H1 (cell line): ENCODE data around the gene GPRIN3. TPM values are rescaled to one million over a fixed set of nuclear protein-coding genes. Genes with fewer than 3 reads are reported as not detected.

Experiments used
- CTCF ChIA-PET: fragments of 300-600 bp; sonication (Branson Sonifier 250); formaldehyde crosslinking; loops from one replicate; lab custom pipeline; 2021; ENCODE audit not compliant: partially characterized antibody; lab: Charles Lee
- POLR2A ChIA-PET: fragments of 300-600 bp; sonication (Branson Sonifier 250); formaldehyde crosslinking; loops from one replicate; lab custom pipeline; 2021; ENCODE audit warnings: inconsistent platforms; ENCODE audit not compliant: partially characterized antibody; lab: Charles Lee
- DNase-seq, 2 experiments: peaks; one replicate each; pipeline versions ENCODE4 v3.0.0 to v3.0.0-alpha.2; 2010 to 2022; ENCODE audit warnings: low spot score in 2 of 2, low read depth in 1 of 2, mixed read lengths in 1 of 2
- FAIRE-seq: peaks from 2 replicates; lab custom pipeline; 2011; peaks lifted over from hg19 to GRCh38; lab: Jason Lieb, UNC
- H2AFZ ChIP-seq: 2 replicates; pipeline ENCODE4 v1.8.1; 2012; ENCODE audit warnings: low read length, inconsistent platforms
- H2AK5ac ChIP-seq: 2 replicates; pipeline ENCODE4 v1.6.1; 2013; ENCODE audit warnings: low read depth, low read length
- H2BK120ac ChIP-seq: replicated peaks from 2 replicates; pipeline ENCODE3; 2013; ENCODE audit warnings: low read depth, low read length, inconsistent platforms
- H2BK12ac ChIP-seq: 2 replicates; pipeline ENCODE4 v1.6.1; 2013; ENCODE audit warnings: low read depth, low read length
- H2BK15ac ChIP-seq: 2 replicates; pipeline ENCODE4 v1.6.1; 2013; ENCODE audit warnings: low read length
- H2BK20ac ChIP-seq: 2 replicates; pipeline ENCODE4 v1.6.1; 2013; ENCODE audit warnings: low read length
- H2BK5ac ChIP-seq: 2 replicates; pipeline ENCODE4 v1.6.1; 2013; ENCODE audit warnings: low read depth, low read length
- H3K14ac ChIP-seq: 2 replicates; pipeline ENCODE4 v1.6.1; 2013; ENCODE audit warnings: inconsistent platforms; ENCODE audit not compliant: insufficient read length
- H3K18ac ChIP-seq: 2 replicates; pipeline ENCODE4 v1.6.1; 2013; ENCODE audit warnings: low read length; ENCODE audit errors: extremely low read depth
- H3K23ac ChIP-seq: 2 replicates; pipeline ENCODE4 v1.6.1; 2013; ENCODE audit warnings: inconsistent platforms; ENCODE audit not compliant: insufficient read length
- H3K23me2 ChIP-seq: 2 replicates; pipeline ENCODE4 v1.6.1; 2013; ENCODE audit warnings: low read depth, low read length
- H3K27ac ChIP-seq: 2 replicates; pipeline ENCODE4 v1.6.1; 2011; ENCODE audit warnings: low read depth, low read length, inconsistent platforms
- H3K27me3 ChIP-seq, 4 experiments: replicated peaks in 1 of 4; 1 replicate in 1 of 4; 2 replicates in 3 of 4; pipeline versions ENCODE4 v1.6.1 to v1.8.1; 2011 to 2013; ENCODE audit warnings: low read length in 3 of 4, mild to moderate bottlenecking in 3 of 4, inconsistent platforms in 2 of 4, mixed read lengths in 2 of 4, moderate library complexity in 1 of 4; ENCODE audit not compliant: control insufficient read depth in 3 of 4, insufficient read depth in 3 of 4; ENCODE audit errors: extremely low read depth in 1 of 4
- H3K36me3 ChIP-seq, 4 experiments: 2 replicates each; pipeline versions ENCODE4 v1.6.1 to v1.8.1; 2011 to 2013; ENCODE audit warnings: mild to moderate bottlenecking in 4 of 4, low read length in 3 of 4, moderate library complexity in 2 of 4, control low read depth in 1 of 4, inconsistent platforms in 1 of 4; ENCODE audit not compliant: insufficient read depth in 4 of 4, control insufficient read depth in 2 of 4
- H3K4ac ChIP-seq: replicated peaks from 2 replicates; pipeline ENCODE3; 2013; ENCODE audit warnings: low read length, low read depth, mixed read lengths, inconsistent platforms; ENCODE audit not compliant: insufficient read length
- H3K4me1 ChIP-seq, 4 experiments: replicated peaks in 1 of 4; 1 replicate in 1 of 4; 2 replicates in 3 of 4; pipeline versions ENCODE4 v1.6.1 to v1.8.1; 2011 to 2013; ENCODE audit warnings: low read length in 3 of 4, inconsistent platforms in 2 of 4, mixed read lengths in 1 of 4; ENCODE audit not compliant: insufficient read depth in 4 of 4, control insufficient read depth in 3 of 4
- H3K4me2 ChIP-seq, 2 experiments: 2 replicates each; pipeline versions ENCODE4 v1.6.1 to v1.8.1; 2011 to 2013; ENCODE audit warnings: low read depth in 2 of 2, low read length in 2 of 2, control low read depth in 1 of 2, inconsistent platforms in 1 of 2, mild to moderate bottlenecking in 1 of 2; ENCODE audit not compliant: insufficient read depth in 1 of 2
- H3K4me3 ChIP-seq, 4 experiments: fragments of 200-600, 300-600 bp in 1 of 4; sonication (generic), shearing (Covaris generic), sonication (Bioruptor Twin) in 1 of 4; 2 replicates each; pipeline versions ENCODE4 v1.5.1 to v1.8.1; 2011 to 2016; ENCODE audit warnings: low read length in 4 of 4, low read depth in 3 of 4, control low read depth in 2 of 4, inconsistent platforms in 2 of 4, mild to moderate bottlenecking in 2 of 4, mixed read lengths in 1 of 4, moderate library complexity in 1 of 4; ENCODE audit not compliant: insufficient read depth in 2 of 4; ENCODE audit errors: extremely low read depth in 1 of 4
- H3K56ac ChIP-seq: replicated peaks from 2 replicates; pipeline ENCODE3; 2013; ENCODE audit warnings: low read depth, mild to moderate bottlenecking, mixed read lengths, low read length, inconsistent platforms; ENCODE audit not compliant: insufficient read length
- H3K79me1 ChIP-seq: 2 replicates; pipeline ENCODE4 v1.6.1; 2013; ENCODE audit warnings: low read depth, low read length, control low read depth
- H3K79me2 ChIP-seq, 2 experiments: 2 replicates each; pipeline versions ENCODE4 v1.6.1 to v1.8.1; 2012 to 2013; ENCODE audit warnings: low read length in 2 of 2, mild to moderate bottlenecking in 2 of 2, inconsistent platforms in 1 of 2; ENCODE audit not compliant: insufficient read depth in 2 of 2, control insufficient read depth in 1 of 2
- H3K9ac ChIP-seq, 4 experiments: replicated peaks in 1 of 4; 1 replicate in 1 of 4; 2 replicates in 3 of 4; pipeline versions ENCODE4 v1.6.1 to v1.8.1; 2011 to 2013; ENCODE audit warnings: low read depth in 3 of 4, low read length in 3 of 4, control low read depth in 2 of 4, mild to moderate bottlenecking in 2 of 4, moderate library complexity in 2 of 4, inconsistent platforms in 1 of 4; ENCODE audit errors: extremely low read depth in 1 of 4
- H3K9me3 ChIP-seq, 2 experiments: 2 replicates each; pipeline versions ENCODE4 v1.6.1 to v1.8.1; 2012 to 2013; ENCODE audit warnings: mild to moderate bottlenecking in 2 of 2, moderate library complexity in 2 of 2, control low read depth in 1 of 2, inconsistent platforms in 1 of 2, low read depth in 1 of 2, low read length in 1 of 2, mixed read lengths in 1 of 2; ENCODE audit not compliant: insufficient read depth in 2 of 2
- H4K20me1 ChIP-seq, 2 experiments: replicated peaks in 1 of 2; 2 replicates each; pipeline versions ENCODE3 to v1.8.1; 2011 to 2013; ENCODE audit warnings: inconsistent platforms in 2 of 2, low read length in 2 of 2, mild to moderate bottlenecking in 1 of 2; ENCODE audit not compliant: insufficient read depth in 2 of 2, control insufficient read depth in 1 of 2
- H4K5ac ChIP-seq: 2 replicates; pipeline ENCODE4 v1.6.1; 2013; ENCODE audit warnings: low read length, low read depth, mixed read lengths, inconsistent platforms; ENCODE audit not compliant: insufficient read length
- H4K8ac ChIP-seq: 2 replicates; pipeline ENCODE4 v1.8.0; 2013; ENCODE audit warnings: mild to moderate bottlenecking, moderate library complexity, low read length, inconsistent platforms; ENCODE audit not compliant: insufficient read depth; ENCODE audit errors: extremely low read depth
- H4K91ac ChIP-seq: replicated peaks from 2 replicates; pipeline ENCODE3; 2013; ENCODE audit warnings: low read length, mixed read lengths, inconsistent platforms; ENCODE audit not compliant: insufficient read length
- ATF2 ChIP-seq: IDR thresholded peaks from 2 replicates; pipeline ENCODE4 v1.6.1; 2012; ENCODE audit warnings: low read length, inconsistent platforms
- CTCF ChIP-seq, 3 experiments: IDR thresholded peaks; 1 replicate in 2 of 3; 2 replicates in 1 of 3; pipeline versions ENCODE4 v1.5.1 to v1.6.1; 2011; ENCODE audit warnings: low read length in 3 of 3, mild to moderate bottlenecking in 3 of 3, inconsistent platforms in 2 of 3, low read depth in 1 of 3, moderate library complexity in 1 of 3; ENCODE audit not compliant: insufficient read depth in 1 of 3; ENCODE audit errors: control extremely low read depth in 1 of 3
- GABPA ChIP-seq: IDR thresholded peaks from 2 replicates; pipeline ENCODE4 v1.6.1; 2011; ENCODE audit warnings: mild to moderate bottlenecking, low read length, moderate library complexity, borderline replicate concordance; ENCODE audit not compliant: insufficient read depth
- KDM1A ChIP-seq: fragments of 200-600, 300-600 bp; sonication (generic); IDR thresholded peaks from 2 replicates; pipeline ENCODE4 v1.7.1; 2016; ENCODE audit warnings: mild to moderate bottlenecking, low read length, borderline replicate concordance
- NANOG ChIP-seq: IDR thresholded peaks from 2 replicates; pipeline ENCODE4 v1.6.1; 2011; ENCODE audit warnings: low read length, low read depth, mild to moderate bottlenecking, inconsistent platforms; ENCODE audit not compliant: insufficient read depth, poor library complexity, severe bottlenecking
- POU5F1 ChIP-seq: IDR thresholded peaks from 2 replicates; pipeline ENCODE4 v1.6.1; 2011; ENCODE audit warnings: low read depth, mild to moderate bottlenecking, low read length, moderate library complexity
- RBBP5 ChIP-seq: IDR thresholded peaks from 2 replicates; pipeline ENCODE4 v1.7.1; 2012; ENCODE audit warnings: low read depth, mild to moderate bottlenecking, inconsistent platforms, low read length, moderate library complexity, borderline replicate concordance
- RFX5 ChIP-seq: IDR thresholded peaks from 2 replicates; pipeline ENCODE4 v1.6.1; 2011; ENCODE audit warnings: low read depth, low read length, improper control_type of control experiment, borderline replicate concordance
- SP4 ChIP-seq: IDR thresholded peaks from 2 replicates; pipeline ENCODE4 v1.6.1; 2012; ENCODE audit warnings: low read length, inconsistent platforms
- TBP ChIP-seq: IDR thresholded peaks from 2 replicates; pipeline ENCODE4 v1.6.1; 2011; ENCODE audit warnings: low read depth, low read length, improper control_type of control experiment
- WGBS, 2 experiments: shearing (Covaris generic) in 1 of 2; methylation state at CpG; one replicate each; pipeline versions ENCODE4 v1.1.6 to v1.1.7; 2013 to 2015; ENCODE audit warnings: low lambda C conversion rate in 2 of 2, mixed read lengths in 2 of 2, inconsistent platforms in 1 of 2, low coverage in 1 of 2, missing lambda C conversion rate in 1 of 2; ENCODE audit not compliant: insufficient replicate concordance in 2 of 2, insufficient coverage in 1 of 2, insufficient read length in 1 of 2; ENCODE audit errors: extremely low coverage in 1 of 2, missing lambda C conversion rate in 1 of 2; 5-methylcytosine and 5-hydroxymethylcytosine counted together
- polyA plus RNA-seq, 7 experiments: library from polyadenylated mRNA; depleted of rRNA in 3 of 7; stranded (reverse) in 5 of 7; unstranded in 2 of 7; fragments of >200 nt in 5 of 7; fragments of 200-250 nt in 2 of 7; gene quantifications; 1 replicate in 5 of 7; 2 replicates in 1 of 7; 4 replicates in 1 of 7; pipeline versions ENCODE4 v1.2.1 to v1.2.3, GENCODE V29; 2011 to 2013; ENCODE audit warnings: missing spikeins in 2 of 7, mixed read lengths in 2 of 7
- total RNA-seq: library from RNA; stranded (reverse); fragmentation: NEBNext Ultra II Directional; extraction: Animal tissue kit (Norgen Biotek cat#: 25700); gene quantifications from 2 replicates; pipeline ENCODE4 v1.2.1, GENCODE V29; 2021

Gene GPRIN3
- total and polyA plus RNA-seq, 2 of the 8 experiments (the other 6 are each of a cell fraction or from before 2014, with no cell fraction given): 0.17 to 1.4 TPM

GRCh38 chr4:89293299-89293698, 14.3 kb downstream of the GPRIN3 start:
- no peak overlapping the region for H3K9ac ChIP-seq
- no peaks in the 10 kb centered on the region for H4K20me1 ChIP-seq
- H4K91ac ChIP-seq: no peak overlapping the region
- H3K4ac ChIP-seq: no peak overlapping the region
- no peak overlapping the region for H3K4me3 ChIP-seq
- no peak overlapping the region for H2BK120ac ChIP-seq
- H3K18ac ChIP-seq: no peak overlapping the region
- no peak overlapping the region for H4K8ac ChIP-seq
- H2BK15ac ChIP-seq: no peak overlapping the region
- H2BK12ac ChIP-seq: no peak overlapping the region
- H3K27me3 ChIP-seq: no peaks in the 10 kb centered on the region
- H2AK5ac ChIP-seq: no peak overlapping the region
- ChIA-PET POLR2A (no interaction called here), CTCF (interaction anchor here (2.0 kb wide), 1 partner anchor 9 kb away, joined by 6 read pairs; no protein-coding TSS in a partner anchor)
- H3K79me1 ChIP-seq: no peaks in the 10 kb centered on the region
- no peaks in the 10 kb centered on the region for H3K23me2 ChIP-seq
- H3K14ac ChIP-seq: no peak overlapping the region
- 87% methylated on average over 4 of the region's 4 CpGs; no CpG with 5 or more reads in 1 of the 2 experiments for WGBS, 2 experiments
- H2AFZ ChIP-seq: no peak overlapping the region
- peaks cover 0 to 4% of the 10 kb centered on the region in 2 experiments; a peak in 1 of 4 replicates for H3K9me3 ChIP-seq
- H3K4me1 ChIP-seq: no peaks in the 10 kb centered on the region
- H2BK5ac ChIP-seq: no peak overlapping the region
- H3K27ac ChIP-seq: no peak overlapping the region
- no peak overlapping the region for H2BK20ac ChIP-seq
- H4K5ac ChIP-seq: no peak overlapping the region
- no peaks in the 10 kb centered on the region for H3K79me2 ChIP-seq
- H3K23ac ChIP-seq: no peak overlapping the region
- FAIRE-seq (no peak), DNase-seq (no peak)
- H3K56ac ChIP-seq: no peak overlapping the region
- H3K4me2 ChIP-seq: no peak overlapping the region
- H3K36me3 ChIP-seq: no peaks in the 10 kb centered on the region
- no peak for TF ChIP-seq TBP
- no peak for TF ChIP-seq SP4
- no peak for TF ChIP-seq RBBP5
- no peak for TF ChIP-seq KDM1A
- no peak for TF ChIP-seq POU5F1
- TF ChIP-seq ATF2: no peak
- no peak for TF ChIP-seq RFX5
- TF ChIP-seq GABPA: no peak
- TF ChIP-seq CTCF (IDR thresholded peaks at IDR 0.05; ENCODE audit: control extremely low read depth in 1 of 3, insufficient read depth in 1 of 3, low read depth in 1 of 3, low read length in 3 of 3): no peak
- no peak for TF ChIP-seq NANOG
